Vagina (tissue), 2 donors: ENCODE measurements around the gene ZNF107. TPM values are rescaled to one million over a fixed set of nuclear protein-coding genes. Genes with fewer than 3 reads are reported as not detected.
A peak's percentile ranks its signal among the peaks of the same experiment; 100 is the strongest.

Experiments used
- DNase-seq, 2 donors: peaks; one replicate each; pipeline ENCODE4 v3.0.0-alpha.2; 2017; ENCODE audit errors: extremely low spot score in 2 of 2
- H3K27ac ChIP-seq: fragments of 200-600 bp; sonication (generic); one replicate; pipeline ENCODE4 v1.5.1; 2019
- H3K27me3 ChIP-seq: fragments of 200-600 bp; sonication (generic); one replicate; pipeline ENCODE4 v1.5.1; 2019
- H3K36me3 ChIP-seq, 2 donors: fragments of 200-600 bp; sonication (generic); one replicate each; pipeline ENCODE4 v1.5.1; 2017 to 2019
- H3K4me1 ChIP-seq: fragments of 200-600 bp; sonication (generic); one replicate; pipeline ENCODE4 v1.5.1; 2019
- H3K4me3 ChIP-seq, 2 donors: fragments of 200-600 bp; sonication (generic); 1 replicate in 1 of 2; 2 replicates in 1 of 2; pipeline ENCODE4 v1.5.1; 2016 to 2019
- H3K9me3 ChIP-seq: fragments of 200-600 bp; sonication (generic); one replicate; pipeline ENCODE4 v1.5.1; 2019
- POLR2A ChIP-seq, 2 donors: fragments of 450-650 bp; IDR thresholded peaks; one replicate each; pipeline ENCODE4 v1.6.1; 2017; ENCODE audit warnings: antibody characterized with exemption in 2 of 2, mild to moderate bottlenecking in 2 of 2, moderate library complexity in 2 of 2
- POLR2AphosphoS5 ChIP-seq, 2 donors: sonication (generic); formaldehyde crosslinking; IDR thresholded peaks; one replicate each; pipeline ENCODE4 v1.9.0; 2017; ENCODE audit warnings: antibody characterized with exemption in 2 of 2, mild to moderate bottlenecking in 2 of 2, low read depth in 1 of 2; ENCODE audit not compliant: insufficient read depth in 1 of 2
- intact Hi-C: fragments of 100-400 bp; cut with DNase I; formaldehyde crosslinking; loops from one replicate; pipeline ENCODE4 v1.15.1; 2023
- total RNA-seq: library from RNA; depleted of rRNA; stranded (reverse); fragments of >200 nt; gene quantifications from one replicate; pipeline ENCODE4 v1.2.3, GENCODE V29; 2016
- TF ChIP-seq, protein P1 (sequence below), 3 experiments: fragments of 450-650 bp in 2 of 3; fragments of 200-600 bp in 1 of 3; sonication (generic) in 1 of 3; IDR thresholded peaks; one replicate each; pipeline ENCODE4 v1.5.1; 2017 to 2019; ENCODE audit warnings: antibody characterized with exemption in 3 of 3, mild to moderate bottlenecking in 2 of 3, moderate library complexity in 2 of 3

ZNF107 gene
- total RNA-seq, result 9.3 TPM

GRCh38 chr7:64665980-64666662, at the start of gene ZNF107:
Gene ZNF107 (plus strand): TSS chr7:64666133. CDS start chr7:64666283, 150 bp downstream.
- intact Hi-C loops, result no loop called here
- DNase-seq, result peak in 1 of 2 donors; percentile 97
- H3K27me3 ChIP-seq, result no peaks in the 10 kb centered on the region
- peak within 1 kb of the TSS; percentile 78 to 84 for H3K4me3 ChIP-seq
- H3K4me1 ChIP-seq, result peaks cover 30% of the 10 kb centered on the region
- H3K27ac ChIP-seq, result peak within 1 kb of the TSS; percentile 78
- no peaks in the 10 kb centered on the region for H3K9me3 ChIP-seq
- peaks cover 0 to 7% of the 10 kb centered on the region in 2 donors for H3K36me3 ChIP-seq
- TF ChIP-seq POLR2A (IDR thresholded peaks at IDR 0.05) (no peak), POLR2AphosphoS5 (IDR thresholded peaks at IDR 0.05; ENCODE audit: insufficient read depth in 1 of 2, low read depth in 1 of 2) (peak; percentile 80 to 90)
- TF ChIP-seq, protein P1, sequence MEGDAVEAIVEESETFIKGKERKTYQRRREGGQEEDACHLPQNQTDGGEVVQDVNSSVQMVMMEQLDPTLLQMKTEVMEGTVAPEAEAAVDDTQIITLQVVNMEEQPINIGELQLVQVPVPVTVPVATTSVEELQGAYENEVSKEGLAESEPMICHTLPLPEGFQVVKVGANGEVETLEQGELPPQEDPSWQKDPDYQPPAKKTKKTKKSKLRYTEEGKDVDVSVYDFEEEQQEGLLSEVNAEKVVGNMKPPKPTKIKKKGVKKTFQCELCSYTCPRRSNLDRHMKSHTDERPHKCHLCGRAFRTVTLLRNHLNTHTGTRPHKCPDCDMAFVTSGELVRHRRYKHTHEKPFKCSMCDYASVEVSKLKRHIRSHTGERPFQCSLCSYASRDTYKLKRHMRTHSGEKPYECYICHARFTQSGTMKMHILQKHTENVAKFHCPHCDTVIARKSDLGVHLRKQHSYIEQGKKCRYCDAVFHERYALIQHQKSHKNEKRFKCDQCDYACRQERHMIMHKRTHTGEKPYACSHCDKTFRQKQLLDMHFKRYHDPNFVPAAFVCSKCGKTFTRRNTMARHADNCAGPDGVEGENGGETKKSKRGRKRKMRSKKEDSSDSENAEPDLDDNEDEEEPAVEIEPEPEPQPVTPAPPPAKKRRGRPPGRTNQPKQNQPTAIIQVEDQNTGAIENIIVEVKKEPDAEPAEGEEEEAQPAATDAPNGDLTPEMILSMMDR (IDR thresholded peaks at IDR 0.05), result peak in 1 of 3 experiments; percentile 22

DNA sequence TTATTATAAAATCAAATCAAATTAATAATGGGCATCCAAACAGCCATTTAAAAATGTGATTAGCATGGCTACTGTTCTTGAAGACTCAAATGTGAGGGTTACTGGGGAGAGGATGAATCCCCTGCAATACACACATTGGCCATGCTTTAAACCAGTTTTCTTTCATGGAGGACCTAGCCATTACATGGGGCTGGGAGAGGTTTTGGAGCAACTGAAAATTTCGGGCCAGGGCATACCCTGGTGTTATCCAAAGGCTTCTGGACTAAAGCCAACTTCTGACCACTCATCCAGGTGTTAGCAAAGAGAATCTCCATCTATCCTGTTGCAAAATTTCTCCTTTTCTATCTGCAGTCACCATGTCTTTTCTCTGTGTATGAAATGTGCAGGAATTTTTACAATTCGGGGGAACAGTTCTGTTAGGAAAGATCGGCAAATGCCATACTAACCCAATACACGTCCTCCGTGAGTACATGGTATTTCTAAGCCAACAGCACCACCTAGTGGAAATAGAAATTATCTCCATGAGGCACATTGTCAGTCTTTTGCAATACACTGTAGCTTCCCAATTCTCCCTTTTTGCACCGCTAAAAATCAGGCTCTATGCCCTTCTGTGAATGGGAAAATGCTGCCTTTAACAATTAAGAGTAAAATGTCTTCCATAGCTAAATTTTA, 47.0 kb upstream of the ZNF107 start:
- no peaks in the 10 kb centered on the region for H3K27me3 ChIP-seq
- no peak for DNase-seq
- no peaks in the 10 kb centered on the region for H3K36me3 ChIP-seq
- TF ChIP-seq, protein P1 (IDR thresholded peaks at IDR 0.05), result peak; percentile 44 to 69 (median 52)
- TF ChIP-seq POLR2AphosphoS5 (IDR thresholded peaks at IDR 0.05; ENCODE audit: insufficient read depth in 1 of 2, low read depth in 1 of 2) (no peak), POLR2A (IDR thresholded peaks at IDR 0.05) (no peak)
- no peak overlapping the region for H3K4me3 ChIP-seq
- intact Hi-C loops, result loop anchor here (10.0 kb wide), 1 partner anchor 434 kb away; no protein-coding TSS in a partner anchor
- H3K27ac ChIP-seq, result no peak overlapping the region
- H3K9me3 ChIP-seq, result no peaks in the 10 kb centered on the region
- no peaks in the 10 kb centered on the region for H3K4me1 ChIP-seq

DNA sequence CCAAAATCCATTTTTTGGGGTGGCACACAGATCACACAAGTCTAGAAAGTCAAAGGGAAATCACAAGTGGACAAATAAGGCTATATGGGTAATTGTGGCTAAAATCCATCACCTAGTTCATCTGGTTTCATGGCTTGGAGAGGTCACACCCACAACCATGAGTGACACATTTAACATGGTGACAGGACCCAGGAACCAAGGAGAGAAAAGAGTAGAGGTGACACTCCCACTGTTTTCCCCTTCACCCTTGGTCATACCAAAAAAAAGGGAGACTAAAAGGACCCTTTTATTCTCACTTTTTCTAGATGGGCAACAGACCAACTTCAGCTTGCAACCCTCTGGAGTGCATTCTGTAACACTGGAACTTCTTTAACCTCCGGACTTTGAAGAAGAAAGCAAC, 46.2 kb upstream of the ZNF107 start:
- Histone ChIP-seq H3K4me1 (no peaks in the 10 kb centered on the region), H3K36me3 (no peaks in the 10 kb centered on the region), H3K27ac (no peak overlapping the region), H3K4me3 (no peak overlapping the region), H3K9me3 (no peaks in the 10 kb centered on the region), H3K27me3 (no peaks in the 10 kb centered on the region)
- TF ChIP-seq POLR2AphosphoS5 (IDR thresholded peaks at IDR 0.05; ENCODE audit: insufficient read depth in 1 of 2, low read depth in 1 of 2) (no peak), POLR2A (IDR thresholded peaks at IDR 0.05) (no peak)
- TF ChIP-seq, protein P1 (IDR thresholded peaks at IDR 0.05), result no peak
- intact Hi-C loops, result loop anchor here (10.0 kb wide), 1 partner anchor 435 kb away; no protein-coding TSS in a partner anchor
- DNase-seq, result no peak

- no peaks in the 10 kb centered on the region for H3K27me3 ChIP-seq
- intact Hi-C loops, result no loop called here
- no peak for DNase-seq
- no peaks in the 10 kb centered on the region for H3K4me1 ChIP-seq
- TF ChIP-seq, protein P1 (IDR thresholded peaks at IDR 0.05), result no peak
- TF ChIP-seq POLR2A (IDR thresholded peaks at IDR 0.05), result no peak
- no peak for TF ChIP-seq POLR2AphosphoS5 (IDR thresholded peaks at IDR 0.05; ENCODE audit: insufficient read depth in 1 of 2, low read depth in 1 of 2)
- no peaks in the 10 kb centered on the region for H3K9me3 ChIP-seq
- no peak overlapping the region for H3K27ac ChIP-seq
- H3K4me3 ChIP-seq, result no peak overlapping the region
- no peaks in the 10 kb centered on the region for H3K36me3 ChIP-seq
Observed at GRCh38 chr7:64621656-64622055, 44.3 kb upstream of the ZNF107 start.
